Endothelial cell of umbilical vein (primary cell): Measurements from ENCODE around the gene SULT1E1.

Source experiments
- EZH2 ChIP-seq: IDR thresholded peaks from 2 replicates; pipeline ENCODE4 v1.6.1; 2012; ENCODE audit warnings: borderline replicate concordance, low read depth, mild to moderate bottlenecking, moderate library complexity, low read length, inconsistent platforms; ENCODE audit not compliant: severe bottlenecking
- POLR2A ChIP-seq: IDR thresholded peaks from 2 replicates; pipeline ENCODE4 v1.6.1; 2012; ENCODE audit warnings: low read depth, mild to moderate bottlenecking, control low read depth, low read length
- TF ChIP-seq, protein P1 (sequence below), 2 donors: IDR thresholded peaks; 1 replicate in 1 of 2; 2 replicates in 1 of 2; pipeline ENCODE4 v1.5.1; 2011; ENCODE audit warnings: low read length in 2 of 2, mild to moderate bottlenecking in 2 of 2, moderate library complexity in 2 of 2, control low read depth in 1 of 2, inconsistent platforms in 1 of 2, low read depth in 1 of 2; ENCODE audit not compliant: insufficient read depth in 1 of 2; ENCODE audit errors: extremely low read depth in 1 of 2

DNA sequence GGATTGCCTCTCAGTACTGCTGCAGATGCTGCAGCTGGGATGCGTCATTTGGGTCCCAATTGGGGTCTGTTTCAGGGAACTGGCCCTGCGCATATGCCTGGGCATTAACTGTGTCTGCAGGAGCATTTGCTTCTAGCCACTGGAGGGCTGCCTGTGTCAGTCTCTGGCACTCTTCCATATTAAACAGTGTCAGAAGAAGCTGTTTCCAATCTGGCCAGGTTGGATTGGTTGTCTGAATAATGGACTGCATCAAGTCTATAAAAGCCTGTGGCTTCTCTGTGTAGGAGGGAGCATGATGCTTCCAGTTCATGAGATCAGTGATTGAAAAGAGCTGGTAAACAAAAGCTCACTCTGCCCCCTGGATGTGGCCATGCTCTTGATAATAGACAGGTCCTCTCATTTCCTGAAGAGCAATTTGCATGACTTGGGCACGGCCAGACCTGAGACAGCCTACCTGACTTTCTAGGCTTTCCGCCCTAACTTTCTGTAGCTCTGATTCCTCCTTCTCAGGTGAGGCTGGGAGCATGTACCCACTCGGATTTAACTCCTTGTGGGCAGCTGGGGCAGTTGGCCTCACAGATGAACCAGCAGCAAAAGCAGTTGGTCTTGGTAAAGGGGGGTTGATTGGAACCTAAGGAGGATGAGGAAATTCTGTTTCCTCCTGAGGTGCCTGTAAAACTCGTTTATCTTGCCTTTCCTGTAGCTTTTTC, 29.2 kb downstream of the SULT1E1 start:
- no peak for TF ChIP-seq EZH2
- TF ChIP-seq, protein P1, sequence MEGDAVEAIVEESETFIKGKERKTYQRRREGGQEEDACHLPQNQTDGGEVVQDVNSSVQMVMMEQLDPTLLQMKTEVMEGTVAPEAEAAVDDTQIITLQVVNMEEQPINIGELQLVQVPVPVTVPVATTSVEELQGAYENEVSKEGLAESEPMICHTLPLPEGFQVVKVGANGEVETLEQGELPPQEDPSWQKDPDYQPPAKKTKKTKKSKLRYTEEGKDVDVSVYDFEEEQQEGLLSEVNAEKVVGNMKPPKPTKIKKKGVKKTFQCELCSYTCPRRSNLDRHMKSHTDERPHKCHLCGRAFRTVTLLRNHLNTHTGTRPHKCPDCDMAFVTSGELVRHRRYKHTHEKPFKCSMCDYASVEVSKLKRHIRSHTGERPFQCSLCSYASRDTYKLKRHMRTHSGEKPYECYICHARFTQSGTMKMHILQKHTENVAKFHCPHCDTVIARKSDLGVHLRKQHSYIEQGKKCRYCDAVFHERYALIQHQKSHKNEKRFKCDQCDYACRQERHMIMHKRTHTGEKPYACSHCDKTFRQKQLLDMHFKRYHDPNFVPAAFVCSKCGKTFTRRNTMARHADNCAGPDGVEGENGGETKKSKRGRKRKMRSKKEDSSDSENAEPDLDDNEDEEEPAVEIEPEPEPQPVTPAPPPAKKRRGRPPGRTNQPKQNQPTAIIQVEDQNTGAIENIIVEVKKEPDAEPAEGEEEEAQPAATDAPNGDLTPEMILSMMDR (IDR thresholded peaks at IDR 0.05; ENCODE audit: extremely low read depth in 1 of 2, insufficient read depth in 1 of 2, low read depth in 1 of 2, low read length in 2 of 2), result peak in 1 of 2 donors; percentile 4
- TF ChIP-seq POLR2A, result no peak
